HG02678 (cell line): ENCODE measurements around the gene PER3.
"Not testable (repeated sequence)": the region's sequence is repeated elsewhere in the genome, so short reads cannot be mapped to it uniquely, and the experiment has no call there.

Experiments
- ATAC-seq: cut with Tn5 transposase; IDR thresholded peaks from one replicate; pipeline ENCODE4 v1.9.1; 2021; ENCODE audit warnings: mild to moderate bottlenecking, moderate library complexity; ENCODE audit not compliant: unreplicated experiment

Gene PER3

DNA sequence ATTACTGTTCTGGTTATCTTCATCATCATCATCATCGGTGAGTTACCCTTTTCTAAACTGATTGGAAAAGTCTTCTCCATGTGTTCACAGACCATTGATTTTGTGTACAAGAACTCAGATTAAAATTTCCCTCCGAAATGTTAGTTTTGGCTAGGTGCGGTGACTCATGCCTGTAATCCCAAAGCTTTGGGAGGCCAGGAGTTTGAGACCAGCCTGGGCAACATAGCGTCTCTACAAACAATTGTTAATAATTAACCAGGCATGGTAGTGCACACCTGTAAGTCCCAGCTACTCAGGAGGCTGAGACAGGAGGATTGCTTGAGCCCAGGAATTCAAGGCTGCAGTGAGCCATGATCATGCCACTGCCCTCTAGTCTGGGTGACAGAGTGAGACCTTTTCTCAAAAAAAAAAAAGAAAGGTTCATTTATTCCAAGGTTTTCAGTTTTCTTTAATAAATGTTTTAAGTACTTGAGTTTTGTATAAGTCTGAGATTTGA is 5.9 kb upstream of the PER3 start:
- ATAC-seq, result no peak

DNA sequence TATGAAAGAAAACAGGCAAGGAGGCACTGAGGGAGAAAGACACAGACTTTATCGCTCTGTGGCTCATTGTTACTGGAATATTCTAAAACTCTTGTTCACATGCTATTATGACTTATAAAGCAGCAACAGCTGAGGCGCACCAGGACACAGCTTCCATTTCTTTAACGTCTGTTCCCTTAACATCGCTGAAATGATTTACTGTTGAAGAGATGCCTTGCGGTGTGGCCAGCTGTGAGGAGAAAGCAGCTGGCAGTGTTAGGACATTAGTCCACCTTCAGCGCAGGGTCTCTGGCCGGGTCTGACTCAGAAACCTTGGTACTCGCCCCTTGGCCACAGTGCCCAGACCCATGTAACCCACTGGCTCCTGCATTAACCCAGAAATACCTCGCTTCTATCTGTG is 3.1 kb upstream of the PER3 start:
- ATAC-seq, result no peak

DNA sequence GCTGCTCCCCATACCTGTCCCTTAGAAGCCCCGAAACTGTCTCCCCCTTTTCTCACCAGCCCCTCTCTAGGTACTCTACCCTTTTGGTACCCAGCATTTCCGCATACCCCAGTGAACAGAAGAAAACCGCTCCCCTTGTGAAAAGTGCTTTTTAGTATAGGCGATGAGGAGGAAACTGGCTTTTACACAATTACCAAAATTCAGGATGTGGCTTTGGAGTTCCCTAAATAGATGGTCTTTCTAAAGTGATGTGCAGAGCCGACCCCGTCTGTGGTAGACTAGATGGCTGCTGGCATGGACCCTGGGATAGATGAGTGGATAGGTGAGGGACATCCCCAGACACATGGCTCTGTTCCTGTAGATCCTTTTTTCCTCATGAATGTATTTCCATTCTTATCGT is 2.6 kb upstream of the PER3 start:
- no peak for ATAC-seq

GRCh38 chr1:7781923-7782495 is 2.1 kb upstream of the PER3 start:
- no peak for ATAC-seq

DNA sequence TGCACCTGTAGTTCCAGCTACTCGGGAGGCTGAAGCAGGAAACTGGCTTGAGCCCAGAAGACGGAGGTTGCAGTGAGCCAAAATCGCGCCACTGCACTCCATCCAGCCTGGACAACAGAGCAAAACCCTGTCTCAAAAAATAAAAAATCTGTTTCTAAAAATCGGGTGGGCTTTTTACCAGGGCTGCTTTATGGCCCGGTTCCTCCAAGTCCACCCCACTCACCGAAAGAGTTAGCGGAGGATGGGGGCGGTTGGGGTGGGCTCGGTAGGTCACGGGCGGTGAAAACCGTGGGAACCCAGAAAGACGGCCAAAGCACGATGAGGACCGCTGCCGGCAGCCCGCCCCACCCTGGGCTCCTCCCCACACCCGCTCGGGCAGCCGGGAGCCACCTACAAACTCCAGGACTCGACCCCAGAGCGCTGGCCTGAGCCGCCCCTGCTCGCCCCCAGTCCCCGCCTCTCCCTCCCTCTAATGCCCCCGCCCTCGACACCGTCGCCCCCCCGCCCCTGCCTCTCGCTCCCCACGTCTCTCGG is 846 bp upstream of the PER3 start:
- ATAC-seq, result no peak

DNA sequence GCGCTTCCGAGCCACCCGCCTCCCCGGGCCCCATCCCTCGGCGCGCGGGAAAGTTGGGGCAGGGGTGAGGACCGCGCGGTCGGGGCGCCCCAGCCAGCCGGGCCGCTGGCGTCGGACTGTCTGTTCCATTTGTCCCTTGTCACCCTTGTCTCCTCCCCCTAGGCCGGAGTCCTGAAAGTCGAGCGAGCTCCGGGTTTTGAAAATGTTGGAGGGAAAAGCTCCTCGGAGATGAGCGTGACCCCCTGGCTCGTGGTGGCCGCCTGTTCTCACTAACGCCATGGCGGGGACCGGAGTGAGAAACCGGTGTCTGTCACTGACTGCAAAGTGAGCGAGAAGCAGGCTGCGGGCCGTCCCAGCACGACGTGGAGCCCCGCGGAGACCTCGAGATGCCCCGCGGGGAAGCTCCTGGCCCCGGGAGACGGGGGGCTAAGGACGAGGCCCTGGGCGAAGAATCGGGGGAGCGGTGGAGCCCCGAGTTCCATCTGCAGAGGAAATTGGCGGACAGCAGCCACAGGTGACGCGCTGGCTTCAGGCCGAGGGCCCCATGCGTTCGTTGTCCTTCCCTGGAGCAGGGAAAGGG is 491 bp downstream of the PER3 start:
- ATAC-seq, result no peak

DNA sequence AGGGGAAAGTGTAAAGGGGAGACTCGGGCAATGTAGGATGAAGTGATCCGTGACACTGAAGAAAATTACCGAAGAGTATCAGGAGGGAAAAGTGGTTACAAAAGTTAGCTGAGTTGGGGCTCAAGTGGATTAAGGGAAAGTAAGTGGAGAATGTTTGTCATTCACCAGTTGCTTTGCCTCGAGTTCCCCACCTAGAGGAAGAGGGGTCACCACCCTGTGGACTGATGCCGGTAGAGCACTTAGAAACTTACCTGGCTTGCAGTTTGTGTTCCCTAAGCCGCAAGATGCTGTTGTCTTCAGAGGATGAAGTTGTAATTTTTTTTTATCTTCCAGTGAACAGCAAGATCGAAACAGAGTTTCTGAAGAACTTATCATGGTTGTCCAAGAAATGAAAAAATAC is 1.0 kb downstream of the PER3 start:
- ATAC-seq, result no peak

- no peak for ATAC-seq
Measured at GRCh38 chr1:7786795-7787194, 2.7 kb downstream of the PER3 start.

- no peak for ATAC-seq
Measured at GRCh38 chr1:7789828-7790227, 5.7 kb downstream of the PER3 start.

DNA sequence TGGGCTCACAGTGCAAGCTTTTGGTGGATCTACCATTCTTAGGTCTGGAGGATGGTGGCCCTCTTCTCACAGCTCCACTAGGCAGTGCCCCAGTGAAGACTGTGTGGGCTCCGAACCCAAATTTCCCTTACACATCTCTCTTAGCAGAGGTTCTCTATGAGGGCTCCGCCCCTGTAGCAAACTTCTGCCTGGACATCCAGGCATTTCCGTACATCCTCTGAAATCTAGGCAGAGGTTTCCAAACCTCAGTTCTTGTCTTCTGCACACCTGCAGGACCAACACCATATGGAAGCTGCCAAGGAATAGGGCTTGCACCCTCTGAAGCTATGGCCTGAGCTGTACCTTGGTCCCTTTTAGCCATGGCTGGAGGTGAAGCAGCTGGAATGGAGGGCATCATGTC is 6.9 kb downstream of the PER3 start:
- not testable (repeated sequence) for ATAC-seq

- ATAC-seq, result no peak
Measured at GRCh38 chr1:7795406-7795805, 11.3 kb downstream of the PER3 start.

- ATAC-seq, result no peak
Measured at GRCh38 chr1:7805460-7805859, 21.4 kb downstream of the PER3 start.

GRCh38 chr1:7808253-7808844 is 24.3 kb downstream of the PER3 start:
- ATAC-seq, result no peak

GRCh38 chr1:7809742-7810141 is 25.7 kb downstream of the PER3 start:
- ATAC-seq, result no peak

DNA sequence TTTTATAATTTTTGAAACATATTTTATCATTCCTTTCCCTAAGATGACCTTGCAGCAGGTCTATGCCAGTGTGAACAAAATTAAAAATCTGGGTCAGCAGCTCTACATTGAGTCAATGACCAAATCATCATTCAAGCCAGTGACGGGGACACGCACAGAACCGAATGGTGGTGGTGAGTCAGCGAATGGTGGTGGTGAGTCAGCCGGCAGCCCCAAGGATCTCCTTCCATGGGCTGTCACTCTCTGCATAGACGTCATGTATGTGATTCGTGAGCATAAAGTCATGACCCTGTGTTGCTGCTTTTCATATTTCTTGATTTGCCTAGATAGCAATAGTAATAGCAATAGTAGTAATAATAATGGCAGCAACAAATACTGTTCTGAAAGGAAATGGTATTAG is 26.3 kb downstream of the PER3 start:
- ATAC-seq, result no peak

DNA sequence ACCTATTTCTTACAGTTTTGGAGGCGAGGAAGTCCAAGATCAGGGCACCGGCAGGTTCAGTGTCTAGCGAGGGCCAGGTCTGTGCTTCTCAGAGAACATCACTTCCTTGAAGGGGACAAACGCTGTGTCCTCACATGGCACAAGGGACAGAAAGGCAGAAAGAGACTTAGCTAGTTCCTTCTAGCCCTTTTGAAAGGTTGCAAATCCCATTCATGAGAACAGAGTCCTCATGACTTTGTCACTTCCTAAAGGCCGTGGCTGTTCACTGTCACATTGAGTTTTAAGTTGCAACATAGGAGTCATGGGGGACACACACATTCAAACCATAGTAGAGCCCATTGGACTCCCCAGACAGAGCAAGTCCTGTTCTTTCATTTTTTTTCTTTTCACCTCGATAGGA is 27.4 kb downstream of the PER3 start:
- no peak for ATAC-seq

- no peak for ATAC-seq
Measured at GRCh38 chr1:7813677-7814373, 29.7 kb downstream of the PER3 start.

DNA sequence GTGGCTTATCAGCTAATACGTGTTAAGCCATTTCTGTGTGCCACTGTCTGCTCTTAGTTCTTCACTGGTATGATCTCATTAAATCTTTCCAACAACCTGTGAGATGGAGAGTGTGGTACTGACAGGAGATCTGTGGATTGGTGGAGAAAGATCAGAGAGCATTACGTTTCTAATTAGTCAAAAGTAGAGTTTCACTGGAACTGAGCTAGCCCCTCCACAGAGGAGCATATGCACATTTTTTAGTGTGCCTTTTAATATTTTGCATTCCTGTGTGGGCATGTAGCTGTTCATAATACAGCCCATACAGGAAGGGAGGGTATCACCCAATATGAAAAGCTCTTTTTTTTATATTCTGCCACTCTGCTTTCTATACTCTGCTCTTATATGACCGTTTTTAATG is 37.2 kb downstream of the PER3 start:
- no peak for ATAC-seq

DNA sequence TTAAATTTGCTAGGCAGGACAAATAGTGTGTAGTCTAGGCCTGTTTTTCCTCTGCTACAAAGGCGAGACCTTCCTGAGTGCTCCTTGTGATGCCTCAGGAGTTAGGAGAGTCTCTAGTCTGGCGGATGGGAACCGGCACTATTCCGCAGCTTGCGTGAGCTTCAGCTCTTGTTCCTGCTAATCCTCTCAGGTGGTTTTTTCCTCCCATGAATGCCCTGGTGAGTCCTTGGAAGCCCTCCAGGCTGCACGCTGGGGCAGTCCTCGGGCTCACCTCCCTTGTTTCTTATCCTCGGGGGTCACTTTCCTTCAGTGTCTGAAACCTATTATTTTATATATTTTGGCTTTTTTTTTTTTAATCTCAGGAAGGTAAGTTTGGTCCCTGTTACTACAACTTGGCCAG is 40.6 kb downstream of the PER3 start:
- ATAC-seq, result no peak

GRCh38 chr1:7826363-7826762 is 42.3 kb downstream of the PER3 start:
- no peak for ATAC-seq

DNA sequence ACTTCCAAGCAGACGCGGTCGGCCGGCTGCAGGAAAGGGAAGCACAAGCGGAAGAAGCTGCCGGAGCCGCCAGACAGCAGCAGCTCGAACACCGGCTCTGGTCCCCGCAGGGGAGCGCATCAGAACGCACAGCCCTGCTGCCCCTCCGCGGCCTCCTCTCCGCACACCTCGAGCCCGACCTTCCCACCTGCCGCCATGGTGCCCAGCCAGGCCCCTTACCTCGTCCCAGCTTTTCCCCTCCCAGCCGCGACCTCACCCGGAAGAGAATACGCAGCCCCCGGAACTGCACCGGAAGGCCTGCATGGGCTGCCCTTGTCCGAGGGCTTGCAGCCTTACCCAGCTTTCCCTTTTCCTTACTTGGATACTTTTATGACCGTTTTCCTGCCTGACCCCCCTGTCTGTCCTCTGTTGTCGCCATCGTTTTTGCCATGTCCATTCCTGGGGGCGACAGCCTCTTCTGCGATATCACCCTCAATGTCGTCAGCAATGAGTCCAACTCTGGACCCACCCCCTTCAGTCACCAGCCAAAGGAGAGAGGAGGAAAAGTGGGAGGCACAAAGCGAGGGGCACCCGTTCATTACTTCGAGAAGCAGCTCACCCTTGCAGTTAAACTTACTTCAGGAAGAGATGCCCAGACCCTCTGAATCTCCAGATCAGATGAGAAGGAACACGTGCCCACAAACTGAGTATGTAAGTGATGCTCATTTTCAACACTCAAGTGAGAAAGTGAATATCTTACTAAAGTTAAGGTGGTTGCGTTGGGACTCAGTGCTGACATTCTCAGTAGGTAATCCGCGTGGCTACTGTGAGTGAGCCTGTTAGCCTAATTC is 43.2 kb downstream of the PER3 start:
- no peak for ATAC-seq
